ENCODE data around the gene ZNF655.

ZNF655 gene

GRCh38 chr7:99601656-99602310 is 43.3 kb downstream of the ZNF655 start:
- no peak for DNase-seq (ENCODE audit: low read depth in 1 of 2, low spot score in 1 of 2)
- TF ChIP-seq JUND (IDR thresholded peaks at IDR 0.05; ENCODE audit: low read depth) = no peak
- in situ Hi-C loops (cut with HindIII; ENCODE audit: low pct_unique_long_range_greater_than_20kb, low sequenced_read_pairs) = no loop called here

GRCh38 chr7:99605527-99605926 is 47.1 kb downstream of the ZNF655 start:
- in situ Hi-C loops (cut with HindIII; ENCODE audit: low pct_unique_long_range_greater_than_20kb, low sequenced_read_pairs) = no loop called here
- no peak for TF ChIP-seq JUND (IDR thresholded peaks at IDR 0.05; ENCODE audit: low read depth)
- no peak for DNase-seq (ENCODE audit: low read depth in 1 of 2, low spot score in 1 of 2)

- in situ Hi-C loops (cut with HindIII; ENCODE audit: low pct_unique_long_range_greater_than_20kb, low sequenced_read_pairs) = no loop called here
- no peak for DNase-seq (ENCODE audit: low read depth in 1 of 2, low spot score in 1 of 2)
- no peak for TF ChIP-seq JUND (IDR thresholded peaks at IDR 0.05; ENCODE audit: low read depth)
These were observed 48.1 kb downstream of the ZNF655 start for GRCh38 chr7:99606531-99606930.

GRCh38 chr7:99607548-99607947 is 49.1 kb downstream of the ZNF655 start:
- no peak for DNase-seq (ENCODE audit: low read depth in 1 of 2, low spot score in 1 of 2)
- TF ChIP-seq JUND (IDR thresholded peaks at IDR 0.05; ENCODE audit: low read depth) = no peak
- in situ Hi-C loops (cut with HindIII; ENCODE audit: low pct_unique_long_range_greater_than_20kb, low sequenced_read_pairs) = no loop called here

GRCh38 chr7:99614495-99614894 is 56.1 kb downstream of the ZNF655 start:
- no peak for DNase-seq (ENCODE audit: low read depth in 1 of 2, low spot score in 1 of 2)
- in situ Hi-C loops (cut with HindIII; ENCODE audit: low pct_unique_long_range_greater_than_20kb, low sequenced_read_pairs) = no loop called here
- TF ChIP-seq JUND (IDR thresholded peaks at IDR 0.05; ENCODE audit: low read depth) = no peak

- in situ Hi-C loops (cut with HindIII; ENCODE audit: low pct_unique_long_range_greater_than_20kb, low sequenced_read_pairs) = no loop called here
- TF ChIP-seq JUND (IDR thresholded peaks at IDR 0.05; ENCODE audit: low read depth) = no peak
These were observed 57.5 kb downstream of the ZNF655 start for GRCh38 chr7:99615989-99616358.

GRCh38 chr7:99616359-99617191 is 58.1 kb downstream of the ZNF655 start, which contains the start of gene ZSCAN25:
Gene ZSCAN25, plus strand, starts transcription at chr7:99616946. Its CDS starts 2,661 bp downstream, at chr7:99619607.
- peak; percentile 72 to 92 for DNase-seq (ENCODE audit: low read depth in 1 of 2, low spot score in 1 of 2)
- in situ Hi-C loops (cut with HindIII; ENCODE audit: low pct_unique_long_range_greater_than_20kb, low sequenced_read_pairs) = no loop called here
- TF ChIP-seq JUND (IDR thresholded peaks at IDR 0.05; ENCODE audit: low read depth) = no peak

More at GRCh38 chr7:99615989-99616358, 57.5 kb downstream of the ZNF655 start:
- DNase-seq (ENCODE audit: low read depth in 1 of 2, low spot score in 1 of 2) = no peak

- DNase-seq (ENCODE audit: low read depth in 1 of 2, low spot score in 1 of 2) = no peak
- no peak for TF ChIP-seq JUND (IDR thresholded peaks at IDR 0.05; ENCODE audit: low read depth)
- in situ Hi-C loops (cut with HindIII; ENCODE audit: low pct_unique_long_range_greater_than_20kb, low sequenced_read_pairs) = no loop called here
These were observed 58.8 kb downstream of the ZNF655 start for GRCh38 chr7:99617192-99617781.

GRCh38 chr7:99618726-99619125 is 60.3 kb downstream of the ZNF655 start:
- in situ Hi-C loops (cut with HindIII; ENCODE audit: low pct_unique_long_range_greater_than_20kb, low sequenced_read_pairs) = no loop called here
- DNase-seq (ENCODE audit: low read depth in 1 of 2, low spot score in 1 of 2) = no peak

GRCh38 chr7:99619571-99620130 is 61.2 kb downstream of the ZNF655 start:
- in situ Hi-C loops (cut with HindIII; ENCODE audit: low pct_unique_long_range_greater_than_20kb, low sequenced_read_pairs) = no loop called here
- DNase-seq (ENCODE audit: low read depth in 1 of 2, low spot score in 1 of 2) = no peak
- TF ChIP-seq JUND (IDR thresholded peaks at IDR 0.05; ENCODE audit: low read depth) = no peak

More at GRCh38 chr7:99618726-99619125, 60.3 kb downstream of the ZNF655 start:
- TF ChIP-seq JUND (IDR thresholded peaks at IDR 0.05; ENCODE audit: low read depth) = no peak

- DNase-seq (ENCODE audit: low read depth in 1 of 2, low spot score in 1 of 2) = no peak
- no peak for TF ChIP-seq JUND (IDR thresholded peaks at IDR 0.05; ENCODE audit: low read depth)
- in situ Hi-C loops (cut with HindIII; ENCODE audit: low pct_unique_long_range_greater_than_20kb, low sequenced_read_pairs) = no loop called here
These were observed 62.8 kb downstream of the ZNF655 start for GRCh38 chr7:99621271-99621670.

GRCh38 chr7:99622596-99622995 is 64.2 kb downstream of the ZNF655 start:
- in situ Hi-C loops (cut with HindIII; ENCODE audit: low pct_unique_long_range_greater_than_20kb, low sequenced_read_pairs) = no loop called here
- TF ChIP-seq JUND (IDR thresholded peaks at IDR 0.05; ENCODE audit: low read depth) = no peak
- no peak for DNase-seq (ENCODE audit: low read depth in 1 of 2, low spot score in 1 of 2)
